Erythroblast (primary cell): Measurements from ENCODE around the gene ZNF132.

Source experiments
- GATA1 ChIP-seq: IDR thresholded peaks from 2 replicates; pipeline ENCODE4 v1.6.1; 2011; ENCODE audit warnings: low read depth, mild to moderate bottlenecking, control low read depth, low read length, moderate library complexity
- POLR2A ChIP-seq: IDR thresholded peaks from 2 replicates; pipeline ENCODE4 v1.6.1; 2011; ENCODE audit warnings: mild to moderate bottlenecking, low read length

- TF ChIP-seq POLR2A, result no peak
- TF ChIP-seq GATA1, result no peak
Measured at GRCh38 chr19:58398545-58398944, 41.4 kb downstream of the ZNF132 start.
